Measurements from ENCODE around the gene TCFL5.

- TF ChIP-seq TAF1 (IDR thresholded peaks at IDR 0.05; ENCODE audit: borderline replicate concordance, insufficient read depth, low read length) (no peak), POLR2AphosphoS5 (IDR thresholded peaks at IDR 0.05; ENCODE audit: low read depth, low read length) (no peak), SIN3A (IDR thresholded peaks at IDR 0.05; ENCODE audit: borderline replicate concordance, insufficient read depth, low read length) (no peak), REST (IDR thresholded peaks at IDR 0.05; ENCODE audit: insufficient read depth in 1 of 2, low read depth in 2 of 2, low read length in 2 of 2) (no peak)
Observed at GRCh38 chr20:62792182-62792939, 69.3 kb downstream of the TCFL5 start.

All from PFSK-1 (cell line).